ENCODE results near the gene AQP4.

- TF ChIP-seq GATA3 (IDR thresholded peaks at IDR 0.05; ENCODE audit: low read depth, low read length): no peak
- no peak for TF ChIP-seq GATA2 (IDR thresholded peaks at IDR 0.05; ENCODE audit: low read depth, low read length)
Observed at GRCh38 chr18:26840965-26841364, 24.5 kb downstream of the AQP4 start.
